ENCODE results near the gene MFN2. TPM values are rescaled to one million over a fixed set of nuclear protein-coding genes. Genes with fewer than 3 reads are reported as not detected.
"Not testable (repeated sequence)": the region's sequence is repeated elsewhere in the genome, so short reads cannot be mapped to it uniquely, and the experiment has no call there.

The MFN2 gene
- total RNA-seq, 1 experiment from 2014 or later, result 43.7 TPM

DNA sequence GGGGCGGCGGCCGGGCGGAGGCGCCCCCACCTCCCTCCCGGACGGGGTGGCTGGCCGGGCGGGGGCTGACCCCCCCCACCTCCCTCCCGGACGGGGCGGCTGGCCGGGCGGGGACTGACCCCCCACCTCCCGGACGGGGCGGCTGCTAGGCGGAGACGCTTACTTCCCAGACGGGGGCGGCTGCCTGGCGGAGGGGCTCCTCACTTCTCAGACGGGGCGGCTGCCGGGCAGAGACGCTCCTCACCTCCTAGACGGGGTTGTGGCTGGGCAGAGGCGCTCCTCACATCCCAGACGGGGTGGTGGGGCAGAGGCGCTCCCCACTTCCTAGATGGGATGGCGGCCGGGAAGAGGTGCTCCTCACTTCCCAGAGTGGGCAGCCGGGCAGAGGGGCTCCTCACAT, 28.1 kb downstream of the MFN2 start:
- not testable (repeated sequence) for H3K4me3 ChIP-seq, H3K9me3 ChIP-seq, H3K27me3 ChIP-seq, DNase-seq
- H3K36me3 ChIP-seq, result peaks cover 71% of the 10 kb centered on the region

DNA sequence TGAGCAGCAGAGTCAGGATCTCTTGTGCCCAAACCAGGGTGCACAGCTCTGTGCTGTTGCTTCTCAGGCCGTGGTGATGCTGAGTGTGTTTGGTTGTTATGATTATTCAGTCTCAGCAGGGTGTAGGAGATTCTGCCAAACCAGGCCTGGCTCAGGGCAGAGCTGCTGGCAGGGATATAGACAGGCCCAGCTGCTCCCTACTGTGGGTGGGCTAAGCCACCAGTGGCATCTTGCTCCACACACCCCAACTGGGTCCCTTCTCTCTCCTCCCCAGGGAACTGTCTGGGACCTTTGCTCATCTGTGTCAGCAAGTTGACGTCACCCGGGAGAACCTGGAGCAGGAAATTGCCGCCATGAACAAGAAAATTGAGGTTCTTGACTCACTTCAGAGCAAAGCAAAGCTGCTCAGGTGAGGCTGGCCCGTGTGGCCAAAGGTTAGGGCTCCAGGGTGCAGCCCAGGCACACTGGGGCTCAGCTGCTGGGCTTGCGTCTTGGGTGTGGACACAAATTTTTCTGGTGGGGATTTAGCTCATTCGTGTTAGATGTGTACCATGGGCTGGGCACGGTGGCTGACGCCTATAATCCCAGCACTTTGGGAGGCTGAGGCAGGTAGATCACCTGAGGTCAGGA, 29.2 kb downstream of the MFN2 start:
- Histone ChIP-seq H3K9me3 (no peaks in the 10 kb centered on the region), H3K4me3 (no peak overlapping the region), H3K36me3 (peaks cover 60% of the 10 kb centered on the region), H3K27me3 (no peaks in the 10 kb centered on the region)
- peak; percentile 55 for DNase-seq

DNA sequence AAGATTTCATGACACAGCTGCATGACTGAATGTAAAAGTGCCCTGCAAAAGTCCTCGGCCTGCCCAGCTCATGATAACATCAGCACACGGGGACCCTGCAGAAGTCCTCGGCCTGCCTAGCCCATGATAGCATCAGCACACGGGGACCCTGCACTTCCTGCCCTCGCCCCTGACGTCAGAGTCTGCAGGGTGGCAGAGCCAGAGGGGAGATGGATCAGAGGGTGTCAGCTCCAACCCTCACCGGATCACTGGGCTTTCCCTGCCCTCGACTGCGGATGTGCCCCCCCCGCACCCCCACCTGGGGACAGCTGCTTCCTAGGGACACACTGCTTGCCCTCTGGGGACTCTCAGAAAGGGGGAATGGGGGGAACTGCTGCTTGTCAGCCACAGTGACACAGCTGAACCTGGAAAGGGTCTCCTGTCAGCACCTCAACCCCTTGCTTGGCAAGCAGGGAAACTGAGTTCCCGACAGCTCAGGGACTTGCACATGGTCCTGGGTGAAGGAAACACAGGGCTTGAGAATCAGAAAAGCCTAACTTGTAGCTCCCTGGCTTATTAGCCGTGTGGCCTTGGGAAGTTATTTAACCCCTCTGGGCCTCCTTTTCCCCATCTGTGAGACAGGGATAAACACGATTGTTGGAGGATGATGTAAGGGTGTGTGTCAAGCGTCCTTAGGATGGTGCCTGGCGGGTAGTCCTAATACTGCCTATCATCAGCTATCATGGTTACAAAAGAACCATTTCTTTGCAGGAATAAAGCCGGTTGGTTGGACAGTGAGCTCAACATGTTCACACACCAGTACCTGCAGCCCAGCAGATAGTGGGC, 30.7 kb downstream of the MFN2 start:
- DNase-seq, result no peak
- peaks cover 45% of the 10 kb centered on the region for H3K36me3 ChIP-seq
- no peaks in the 10 kb centered on the region for H3K27me3 ChIP-seq
- no peak overlapping the region for H3K4me3 ChIP-seq
- H3K9me3 ChIP-seq, result no peaks in the 10 kb centered on the region

DNA sequence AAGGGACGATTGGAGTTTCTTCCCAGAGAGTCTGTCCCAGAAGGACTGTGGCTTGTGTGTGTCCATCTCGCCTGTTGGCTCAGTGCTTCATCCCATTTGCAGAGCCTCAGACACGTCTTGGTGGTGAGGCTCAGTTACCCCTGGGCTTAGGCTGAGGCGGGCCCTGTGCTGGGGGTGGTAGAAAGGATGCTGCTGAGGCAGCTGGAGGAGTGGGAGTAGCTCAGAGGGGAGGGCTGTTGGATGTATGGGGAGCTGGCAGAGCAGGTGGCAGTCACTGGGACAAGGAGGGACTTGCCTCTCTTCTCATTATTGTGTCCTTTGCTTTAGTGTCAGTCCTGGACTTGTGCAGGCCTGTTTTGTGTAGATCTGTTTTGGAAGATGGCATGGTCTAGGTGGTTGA, 31.8 kb downstream of the MFN2 start:
- no peak overlapping the region for H3K4me3 ChIP-seq
- peaks cover 36% of the 10 kb centered on the region for H3K36me3 ChIP-seq
- H3K9me3 ChIP-seq, result no peaks in the 10 kb centered on the region
- H3K27me3 ChIP-seq, result no peaks in the 10 kb centered on the region
- DNase-seq, result no peak

DNA sequence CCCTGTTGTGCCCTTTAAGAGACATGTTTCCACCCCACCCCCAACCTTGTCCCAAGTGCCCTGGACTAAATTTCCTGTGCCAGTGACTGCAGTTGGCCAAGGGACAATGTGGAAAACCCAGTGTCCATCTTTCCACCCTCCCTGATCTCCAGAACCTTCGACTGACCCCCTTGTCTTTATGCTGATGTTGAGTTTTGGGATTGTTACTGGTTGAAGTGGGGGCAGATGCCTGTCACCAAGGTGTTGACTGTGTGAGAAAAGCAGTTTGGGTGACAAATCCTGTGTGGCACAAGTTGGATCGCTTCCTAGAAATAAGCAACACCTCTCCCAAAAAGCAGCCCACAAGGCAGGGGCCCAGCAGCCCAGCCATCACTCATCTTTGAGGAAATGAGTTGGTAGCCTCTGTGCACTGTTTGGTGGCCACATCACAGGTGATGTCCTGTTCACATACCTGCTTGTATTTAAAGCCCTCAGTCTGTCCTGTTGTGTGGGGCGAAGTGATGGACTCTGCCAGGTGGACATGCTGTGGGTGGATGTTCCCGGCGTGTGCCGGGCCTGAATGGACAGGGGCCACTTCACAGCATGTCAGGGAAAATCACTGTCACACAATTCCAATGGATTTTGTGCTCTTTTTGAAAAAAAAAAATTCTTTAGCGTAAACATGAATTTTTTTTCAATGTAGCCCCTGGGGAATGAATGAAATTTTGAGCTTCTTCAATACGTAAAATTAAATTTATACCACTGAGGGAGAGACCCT, 32.5 kb downstream of the MFN2 start:
- Histone ChIP-seq H3K4me3 (no peak overlapping the region), H3K27me3 (no peaks in the 10 kb centered on the region), H3K36me3 (peaks cover 31% of the 10 kb centered on the region), H3K9me3 (no peaks in the 10 kb centered on the region)
- DNase-seq, result no peak

DNA sequence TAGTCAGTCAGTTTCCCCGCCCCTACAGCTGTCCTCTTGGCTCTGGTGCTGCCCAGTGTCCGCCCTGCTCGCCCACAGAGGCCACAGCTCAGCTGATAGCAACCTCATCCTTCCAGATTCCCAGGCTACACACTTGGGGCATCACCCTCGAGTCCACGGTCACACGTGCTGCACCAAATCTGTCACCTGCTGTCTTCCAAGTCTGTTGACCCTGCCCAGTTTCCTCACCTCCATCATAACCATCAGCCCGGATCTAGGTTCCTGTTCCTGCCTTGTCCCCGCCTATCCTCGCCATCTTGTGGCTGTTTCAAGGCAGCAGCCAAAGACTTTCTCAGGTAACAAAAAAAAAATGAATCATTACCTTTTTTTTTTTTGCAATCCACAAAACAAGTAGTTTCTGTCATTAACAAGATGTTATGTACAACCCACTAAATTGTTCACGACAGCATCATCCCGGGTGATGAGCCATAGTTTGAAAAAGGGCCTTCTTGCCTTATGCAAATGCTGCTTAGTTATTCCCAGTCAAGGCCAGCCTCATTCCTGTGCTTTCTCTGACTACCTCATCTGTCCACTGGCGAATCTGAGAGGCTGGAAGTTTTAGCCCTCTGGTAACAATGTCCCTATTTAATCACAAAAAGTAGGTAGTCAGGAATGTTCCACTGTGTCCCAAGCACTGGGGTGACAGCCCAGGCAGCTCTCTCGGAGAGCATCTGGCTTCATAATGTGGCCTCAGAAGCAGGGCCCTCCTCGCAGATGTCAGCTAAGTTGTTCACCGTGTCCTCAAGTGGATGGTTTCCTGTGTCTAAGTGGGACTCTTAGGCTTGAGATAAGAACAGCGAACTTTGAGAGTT, 34.1 kb downstream of the MFN2 start:
- H3K36me3 ChIP-seq, result peaks cover 26% of the 10 kb centered on the region
- no peak overlapping the region for H3K4me3 ChIP-seq
- H3K9me3 ChIP-seq, result no peaks in the 10 kb centered on the region
- DNase-seq, result no peak
- no peaks in the 10 kb centered on the region for H3K27me3 ChIP-seq

DNA sequence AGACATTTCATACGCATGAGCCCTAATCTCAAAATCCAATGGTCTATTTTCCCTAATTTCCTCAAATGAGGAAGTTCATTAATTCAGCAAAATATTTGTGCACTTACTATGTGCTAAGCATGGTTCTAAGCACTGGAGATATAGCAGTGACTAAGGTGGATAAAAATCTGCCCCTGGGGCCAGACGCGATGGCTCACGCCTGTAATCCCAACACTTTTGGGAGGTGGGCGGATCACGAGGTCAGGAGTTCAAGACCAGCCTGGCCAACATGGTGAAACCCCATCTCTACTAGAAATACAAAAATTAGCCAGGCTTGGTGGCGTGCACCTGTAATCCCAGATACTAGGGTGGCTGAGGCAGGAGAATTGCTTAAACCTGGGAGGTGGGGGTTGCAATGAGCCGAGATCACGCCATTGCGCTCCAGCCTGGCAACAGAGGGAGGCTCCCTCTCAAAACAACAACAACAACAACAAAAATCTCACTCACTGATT, 34.8 kb downstream of the MFN2 start:
- H3K9me3 ChIP-seq, result no peaks in the 10 kb centered on the region
- no peak overlapping the region for H3K4me3 ChIP-seq
- no peaks in the 10 kb centered on the region for H3K27me3 ChIP-seq
- DNase-seq, result peak; percentile 17
- H3K36me3 ChIP-seq, result peaks cover 20% of the 10 kb centered on the region

DNA sequence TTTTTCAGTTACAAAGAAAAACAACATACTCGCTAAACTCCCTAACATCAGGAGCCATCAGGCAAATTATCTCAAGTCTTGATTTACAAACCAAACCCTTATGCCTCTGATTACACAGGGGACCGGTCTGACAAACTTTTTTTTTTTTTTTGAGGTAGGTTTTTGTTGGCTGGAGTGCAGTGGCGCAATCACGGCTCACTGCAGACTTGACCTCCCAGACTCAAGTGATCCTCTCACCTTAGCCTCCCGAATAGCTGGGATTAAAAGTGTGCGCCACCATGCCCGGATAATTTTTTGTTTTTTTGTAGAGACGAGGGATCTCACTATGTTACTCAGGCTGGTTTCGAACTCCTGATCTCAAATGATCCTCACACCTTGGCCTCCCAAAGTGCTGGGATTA, 35.3 kb downstream of the MFN2 start:
- H3K27me3 ChIP-seq, result no peaks in the 10 kb centered on the region
- H3K4me3 ChIP-seq, result no peak overlapping the region
- DNase-seq, result no peak
- no peaks in the 10 kb centered on the region for H3K9me3 ChIP-seq
- peaks cover 19% of the 10 kb centered on the region for H3K36me3 ChIP-seq

DNA sequence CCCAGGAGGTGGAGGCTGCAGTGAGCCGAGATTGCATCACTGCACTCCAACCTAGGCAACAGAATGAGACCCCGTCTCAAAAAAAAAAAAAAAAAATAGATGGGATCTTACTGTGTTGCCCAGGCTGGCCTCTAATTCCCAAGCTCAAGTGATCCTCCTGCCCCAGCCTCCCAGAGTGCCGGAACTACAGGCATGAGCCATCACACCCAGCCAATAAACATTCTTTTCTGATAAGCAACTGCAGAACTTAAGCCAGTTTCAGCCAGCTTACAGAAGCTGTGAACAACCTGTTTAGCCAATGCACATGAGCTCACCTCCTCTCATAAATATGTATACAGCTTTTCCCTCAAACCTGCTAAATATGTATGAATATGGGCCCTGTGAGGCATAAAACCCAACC, 35.9 kb downstream of the MFN2 start:
- Histone ChIP-seq H3K9me3 (no peaks in the 10 kb centered on the region), H3K36me3 (peaks cover 13% of the 10 kb centered on the region), H3K4me3 (no peak overlapping the region), H3K27me3 (no peaks in the 10 kb centered on the region)
- no peak for DNase-seq

DNA sequence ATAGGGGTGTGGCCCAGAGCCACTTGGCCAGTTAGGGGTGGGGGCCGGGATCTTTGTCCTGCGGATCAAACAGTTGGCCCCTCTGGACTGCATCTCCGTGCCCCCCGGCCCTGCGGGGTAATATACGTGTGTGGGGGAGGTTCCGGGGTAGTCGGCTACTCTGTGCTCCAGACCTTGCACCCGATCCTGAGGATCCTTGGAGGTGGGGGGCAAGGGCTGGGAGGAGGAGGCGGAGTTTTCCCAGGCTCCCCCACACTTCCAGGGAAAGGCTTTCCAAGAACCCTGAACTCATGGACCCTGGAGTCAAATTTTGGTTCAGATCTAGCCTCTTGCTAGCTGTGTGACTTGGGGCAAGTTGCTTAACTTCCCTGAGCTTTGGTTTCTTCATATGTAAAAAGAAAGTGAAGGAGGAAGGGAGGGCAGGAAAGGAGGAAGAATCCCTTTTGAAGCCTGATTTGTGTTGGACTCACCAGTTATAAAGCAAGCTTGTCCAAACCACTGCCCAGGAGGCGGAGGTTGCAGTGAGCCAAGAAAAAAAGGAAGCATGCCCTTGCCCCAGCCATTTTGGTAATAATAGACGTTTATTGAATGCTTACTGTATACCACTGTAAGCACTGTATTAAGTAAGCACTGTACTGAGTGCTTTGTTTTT, 39.7 kb downstream of the MFN2 start:
- DNase-seq, result peak; percentile 23
- H3K27me3 ChIP-seq, result no peaks in the 10 kb centered on the region
- peak overlapping the region; percentile 85 for H3K4me3 ChIP-seq

DNA sequence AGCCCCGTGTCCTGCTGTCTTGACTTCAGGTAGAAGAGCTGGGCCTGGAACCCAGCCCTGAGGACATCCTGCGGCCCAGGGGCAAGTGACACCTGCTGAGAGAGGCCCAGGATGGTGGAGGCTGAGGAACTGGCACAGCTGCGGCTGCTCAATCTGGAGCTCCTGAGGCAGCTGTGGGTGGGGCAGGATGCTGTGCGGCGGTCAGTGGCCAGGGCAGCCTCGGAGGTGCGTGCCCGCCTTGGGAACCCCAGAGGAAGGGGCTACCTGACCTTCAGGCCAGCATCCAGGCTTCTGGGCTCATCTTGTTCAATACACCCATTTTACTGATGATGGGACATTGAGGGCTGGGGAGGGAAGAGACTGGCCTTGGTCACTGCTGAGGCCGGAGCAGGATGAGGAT, 41.4 kb downstream of the MFN2 start:
- DNase-seq, result no peak
- H3K9me3 ChIP-seq, result no peaks in the 10 kb centered on the region
- peaks cover 17% of the 10 kb centered on the region for H3K36me3 ChIP-seq
- no peak overlapping the region for H3K4me3 ChIP-seq
- H3K27me3 ChIP-seq, result no peaks in the 10 kb centered on the region

More for the DNA sequence above, 39.7 kb downstream of the MFN2 start:
- Histone ChIP-seq H3K36me3 (peaks cover 15% of the 10 kb centered on the region), H3K9me3 (no peaks in the 10 kb centered on the region)

DNA sequence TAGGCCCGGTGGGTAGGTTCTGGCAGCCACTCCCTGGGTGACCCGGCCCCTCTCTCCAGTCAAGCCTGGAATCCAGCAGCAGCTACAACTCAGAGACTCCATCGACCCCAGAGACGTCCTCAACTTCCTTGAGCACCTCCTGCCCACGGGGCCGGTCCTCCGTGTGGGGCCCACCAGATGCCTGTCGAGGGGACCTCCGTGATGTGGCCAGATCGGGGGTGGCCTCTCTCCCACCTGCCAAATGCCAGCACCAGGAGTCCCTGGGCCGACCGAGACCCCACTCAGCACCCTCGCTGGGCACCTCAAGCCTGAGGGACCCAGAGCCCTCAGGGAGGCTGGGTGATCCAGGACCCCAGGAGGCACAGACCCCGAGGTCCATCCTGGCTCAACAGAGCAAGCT, 41.8 kb downstream of the MFN2 start:
- no peak for DNase-seq
- no peaks in the 10 kb centered on the region for H3K9me3 ChIP-seq
- peaks cover 17% of the 10 kb centered on the region for H3K36me3 ChIP-seq
- H3K4me3 ChIP-seq, result no peak overlapping the region
- no peaks in the 10 kb centered on the region for H3K27me3 ChIP-seq

DNA sequence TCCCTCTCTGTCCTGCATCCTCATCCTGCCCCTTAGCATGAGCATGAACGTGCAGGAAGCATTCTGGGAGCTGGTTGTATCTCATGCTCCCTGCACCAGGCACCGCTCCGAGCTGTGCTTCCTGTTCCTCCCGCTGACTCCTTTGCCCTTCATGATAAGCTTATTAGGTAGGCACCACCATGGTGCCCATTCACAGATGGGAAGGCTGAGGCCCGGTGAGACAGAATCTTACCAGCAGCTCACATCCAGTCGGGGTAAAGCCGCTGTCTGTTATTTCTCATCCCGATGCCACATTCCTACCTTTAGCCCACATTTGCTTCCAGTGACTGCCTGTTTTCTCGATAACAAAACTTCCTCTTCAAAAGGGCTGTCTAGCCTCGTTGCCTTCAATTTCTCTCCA, 46.3 kb downstream of the MFN2 start:
- Histone ChIP-seq H3K36me3 (peaks cover 20% of the 10 kb centered on the region), H3K9me3 (no peaks in the 10 kb centered on the region), H3K4me3 (no peak overlapping the region), H3K27me3 (no peaks in the 10 kb centered on the region)
- DNase-seq, result no peak

DNA sequence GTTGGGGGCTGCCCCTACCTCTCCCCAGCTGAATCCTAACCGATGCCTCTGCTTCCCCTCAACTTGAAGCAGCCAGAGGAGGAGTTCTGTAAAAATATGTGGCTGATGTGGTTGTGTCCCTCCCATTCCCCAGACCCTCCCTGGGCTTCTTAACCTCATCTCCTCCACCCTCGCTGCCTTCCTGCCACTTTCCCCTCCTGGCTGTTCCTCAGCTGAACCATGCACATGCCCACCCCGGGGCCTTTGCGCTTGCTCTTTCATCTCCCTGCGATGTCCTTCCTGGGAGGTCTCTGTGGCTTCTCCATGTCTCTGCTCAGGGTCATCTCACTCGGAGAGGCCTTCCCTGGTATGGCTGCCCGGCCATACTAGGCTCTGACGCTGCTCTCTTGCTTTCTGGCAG, 48.0 kb downstream of the MFN2 start:
- no peaks in the 10 kb centered on the region for H3K9me3 ChIP-seq
- no peaks in the 10 kb centered on the region for H3K27me3 ChIP-seq
- no peak for DNase-seq
- H3K36me3 ChIP-seq, result peaks cover 11% of the 10 kb centered on the region
- H3K4me3 ChIP-seq, result no peak overlapping the region

DNA sequence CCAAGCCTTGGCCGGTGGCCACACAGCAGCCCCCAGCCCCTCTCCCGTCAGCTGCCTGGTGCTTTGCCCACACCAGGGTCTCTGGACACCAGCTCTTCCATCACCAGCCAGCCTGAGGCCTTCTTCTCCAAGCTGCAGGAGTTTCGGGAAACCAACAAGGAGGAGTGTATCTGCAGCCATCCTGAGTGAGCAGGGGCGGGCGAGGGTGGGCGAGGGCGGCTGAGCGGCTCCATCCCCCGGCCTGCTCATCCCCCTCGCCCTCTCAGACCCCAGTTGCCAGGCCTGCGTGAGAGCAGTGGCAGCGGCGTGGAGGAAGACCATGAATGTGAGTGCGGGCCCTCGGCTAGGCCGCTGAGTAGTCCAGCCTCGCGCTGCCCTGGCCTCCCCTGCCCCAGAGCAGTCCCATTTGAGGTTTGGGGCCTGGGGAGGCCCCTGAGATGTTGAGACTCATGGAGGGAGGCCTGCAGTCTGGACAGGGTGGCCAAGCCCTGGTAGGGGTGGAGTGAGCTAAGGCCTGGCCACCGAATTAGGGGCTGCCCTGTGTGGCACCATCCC, 48.8 kb downstream of the MFN2 start:
- peaks cover 11% of the 10 kb centered on the region for H3K36me3 ChIP-seq
- DNase-seq, result no peak
- no peaks in the 10 kb centered on the region for H3K9me3 ChIP-seq
- H3K27me3 ChIP-seq, result no peaks in the 10 kb centered on the region
- no peak overlapping the region for H3K4me3 ChIP-seq

Data from MG63 (cell line).